Head of caudate nucleus (tissue), 42 donors: ENCODE data around the gene TOGARAM1.
"Not testable (repeated sequence)": the region's sequence is repeated elsewhere in the genome, so short reads cannot be mapped to it uniquely, and the experiment has no call there.

Source experiments
- DNase-seq, 42 donors: peaks; one replicate each; pipeline versions ENCODE4 v3.0.0 to v3.0.0-alpha.2; 2020 to 2021; ENCODE audit warnings: mixed read lengths in 7 of 42
- intact Hi-C: fragments of 100-400 bp; cut with DNase I; formaldehyde crosslinking; loops from one replicate; pipeline ENCODE4 v1.15.0; 2022

The TOGARAM1 gene

DNA sequence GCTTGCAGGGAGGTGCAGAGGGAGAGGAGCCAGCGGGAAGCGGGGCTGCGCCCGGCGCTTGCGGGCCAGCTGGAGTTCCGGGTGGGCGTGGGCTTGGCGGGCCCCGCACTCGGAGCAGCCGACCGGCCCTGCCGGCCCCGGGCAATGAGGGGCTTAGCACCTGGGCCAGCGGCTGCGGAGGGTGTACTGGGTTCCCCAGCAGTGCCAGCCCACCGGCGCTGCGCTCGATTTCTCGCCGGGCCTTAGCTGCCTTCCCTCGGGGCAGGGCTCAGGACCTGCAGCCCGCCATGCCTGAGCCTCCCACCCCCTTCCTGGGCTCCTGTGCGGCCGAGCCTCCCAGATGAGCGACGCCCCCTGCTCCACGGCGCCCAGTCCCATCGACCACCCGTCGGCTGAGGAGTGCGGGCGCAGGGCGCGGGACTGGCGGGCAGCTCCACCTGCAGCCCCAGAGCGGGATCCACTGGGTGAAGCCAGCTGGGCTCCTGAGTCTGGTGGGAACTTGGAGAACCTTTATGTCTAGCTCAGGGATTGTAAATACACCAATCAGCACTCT is 118.5 kb downstream of the TOGARAM1 start:
- intact Hi-C loops, result loop anchor here (5.0 to 10.0 kb wide), 3 partner anchors 52 to 174 kb away; partner anchors contain the start of genes FKBP3 and MIS18BP1

DNA sequence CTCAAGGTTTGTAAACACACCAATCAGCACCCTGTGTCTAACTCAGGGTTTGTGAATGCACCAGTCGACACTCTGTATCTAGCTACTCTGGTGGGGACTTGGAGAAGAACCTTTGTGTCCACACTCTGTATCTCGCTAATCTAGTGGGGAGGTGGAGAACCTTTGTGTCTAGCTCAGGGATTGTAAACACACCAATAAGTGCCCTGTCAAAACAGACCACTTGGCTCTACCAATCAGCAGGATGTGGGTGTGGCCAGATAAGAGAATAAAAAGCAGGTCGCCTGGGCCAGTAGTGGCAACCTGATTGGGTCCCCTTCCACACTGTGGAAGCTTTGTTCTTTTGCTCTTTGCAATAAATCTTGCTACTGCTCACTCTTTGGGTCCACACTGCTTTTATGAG is 119.1 kb downstream of the TOGARAM1 start:
- intact Hi-C loops, result loop anchor here (5.0 to 10.0 kb wide), 3 partner anchors 51 to 174 kb away; partner anchors contain the start of genes FKBP3 and MIS18BP1
- DNase-seq, result not testable (repeated sequence)

More for the DNA sequence above, 118.5 kb downstream of the TOGARAM1 start:
- not testable (repeated sequence) for DNase-seq

DNA sequence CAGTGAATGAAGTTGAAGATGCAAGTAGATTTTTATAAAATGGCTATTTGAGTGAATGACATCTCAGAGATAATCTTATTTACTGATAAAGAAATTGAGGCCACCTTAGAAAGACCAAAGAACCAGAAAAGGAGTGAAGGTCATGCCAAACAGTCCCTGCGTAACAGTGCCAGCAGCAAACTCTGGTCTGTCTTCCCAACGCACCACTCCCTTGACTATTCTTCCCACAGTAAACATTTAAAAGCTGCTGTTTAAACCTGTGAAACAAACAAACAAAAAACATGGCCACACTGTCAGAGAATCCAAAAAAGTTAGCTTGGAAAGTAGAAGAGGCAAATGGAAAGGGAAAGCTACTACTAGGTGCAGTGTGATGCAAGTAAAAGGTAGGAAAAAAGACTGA is 120.4 kb downstream of the TOGARAM1 start:
- intact Hi-C loops, result loop anchor here (5.0 to 10.0 kb wide), 3 partner anchors 50 to 172 kb away; partner anchors contain the start of genes FKBP3 and MIS18BP1

DNA sequence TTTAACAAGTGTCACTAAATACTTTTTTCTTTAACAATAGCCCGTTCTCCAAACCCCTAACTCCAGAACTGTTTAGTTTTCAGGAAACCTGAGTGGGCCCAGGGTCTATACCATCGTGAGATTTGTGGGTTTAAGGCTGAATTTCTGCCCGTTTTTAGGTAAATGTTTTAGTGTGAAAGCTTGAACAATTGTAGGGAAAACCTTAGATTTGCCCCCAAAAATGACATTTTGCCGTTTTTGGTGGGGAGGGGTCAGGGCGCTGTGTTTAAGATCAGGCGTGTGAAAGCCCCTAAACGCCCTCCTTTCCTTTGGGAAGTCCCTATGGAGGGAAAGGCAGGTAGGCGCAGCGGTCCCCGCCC is 121.6 kb downstream of the TOGARAM1 start:
- intact Hi-C loops, result loop anchor here (5.0 to 10.0 kb wide), 3 partner anchors 49 to 171 kb away; partner anchors contain the start of genes FKBP3 and MIS18BP1
- DNase-seq, result no peak

More for the DNA sequence above, 120.4 kb downstream of the TOGARAM1 start:
- DNase-seq, result no peak

DNA sequence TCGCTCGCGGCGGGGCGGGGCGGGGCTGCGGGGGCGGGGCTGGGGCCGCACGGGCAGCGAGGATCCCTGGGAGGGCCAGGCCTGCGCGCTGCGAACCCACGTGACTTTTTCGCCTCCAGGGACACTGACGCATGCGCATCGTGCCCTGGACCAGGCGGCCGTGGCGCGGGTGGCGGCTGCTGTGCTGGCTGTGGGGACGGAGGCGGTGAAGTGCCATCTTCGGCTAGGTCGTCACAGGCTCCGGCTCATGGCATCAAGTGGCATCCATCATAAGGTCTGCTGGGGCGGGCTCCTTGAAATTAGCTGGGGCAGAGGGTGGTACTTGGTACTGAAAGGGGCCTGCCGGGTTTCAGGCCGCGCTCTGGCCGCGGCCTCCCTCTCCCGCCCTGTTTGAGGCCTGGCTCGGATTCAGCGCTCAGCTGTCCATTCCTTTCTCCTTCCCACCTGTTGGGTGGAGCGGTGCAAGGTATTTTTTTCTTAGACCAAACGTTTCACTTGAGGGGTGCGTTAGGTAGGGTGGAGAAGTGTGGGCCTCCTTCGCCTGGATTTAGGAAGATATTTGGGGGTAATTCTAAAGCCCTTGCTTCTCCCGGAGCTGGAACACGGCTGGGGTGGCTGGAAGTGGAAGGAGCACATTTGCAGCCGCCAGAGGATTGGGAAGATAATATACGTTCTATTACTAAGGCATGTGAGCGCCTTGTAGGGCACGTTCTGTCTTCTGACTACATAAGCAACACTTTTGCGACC is 122.2 kb downstream of the TOGARAM1 start, which contains the start of gene PRPF39:
TSS of gene PRPF39 (plus strand) at position 141 of the 747 bp plus-strand sequence. CDS start 11,124 bp downstream, outside the sequence.
- peak; percentile 84 to 98 (median 94) for DNase-seq
- intact Hi-C loops, result loop anchor here (5.0 to 10.0 kb wide), 3 partner anchors 48 to 171 kb away; partner anchors contain the start of genes FKBP3 and MIS18BP1

DNA sequence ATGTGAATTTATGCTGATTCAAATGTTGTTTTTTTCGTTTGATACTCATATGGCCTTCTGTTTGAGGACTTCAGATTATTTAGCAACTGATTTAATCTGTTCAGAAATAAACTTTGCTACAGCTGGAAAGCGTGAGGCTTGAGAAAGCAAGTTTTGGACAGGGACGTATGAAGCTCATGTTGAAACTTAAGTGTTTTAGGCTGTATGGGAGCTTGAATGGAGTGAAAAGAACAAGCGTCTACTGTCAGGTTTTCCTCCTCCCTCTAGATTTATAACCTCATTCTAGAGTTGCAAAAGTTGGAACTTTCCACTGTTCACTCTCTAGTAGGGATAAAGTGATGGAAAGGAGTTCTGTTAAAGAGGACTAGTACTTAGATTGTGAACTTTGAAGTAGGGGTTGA is 123.0 kb downstream of the TOGARAM1 start:
- no peak for DNase-seq
- intact Hi-C loops, result loop anchor here (5.0 to 10.0 kb wide), 4 partner anchors 47 to 170 kb away; partner anchors contain the start of genes FKBP3, KLHL28, MIS18BP1 and TOGARAM1

DNA sequence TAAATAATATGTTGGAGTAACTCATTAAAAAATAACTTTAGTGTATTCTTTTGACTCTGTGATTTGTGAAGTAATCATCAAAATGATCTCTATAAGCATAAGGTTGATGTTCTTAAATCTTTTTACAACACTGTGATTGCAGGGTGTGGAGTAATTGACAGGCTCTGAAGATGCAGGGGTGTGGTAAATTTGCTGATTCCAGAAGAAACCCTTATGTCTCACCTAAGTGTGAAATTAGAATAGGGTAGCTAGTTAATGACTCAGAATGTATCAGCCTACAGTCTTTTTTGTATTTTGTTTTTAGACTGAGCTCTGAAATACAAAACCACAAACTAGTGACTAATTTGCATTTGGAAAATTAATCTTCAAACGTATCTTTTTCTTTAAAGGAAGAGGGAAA is 127.8 kb downstream of the TOGARAM1 start:
- intact Hi-C loops, result loop anchor here (5.0 to 10.0 kb wide), 3 partner anchors 128 to 175 kb away; partner anchors contain the start of genes KLHL28, MIS18BP1 and TOGARAM1
- DNase-seq, result peak in 1 of 42 donors; percentile 23

DNA sequence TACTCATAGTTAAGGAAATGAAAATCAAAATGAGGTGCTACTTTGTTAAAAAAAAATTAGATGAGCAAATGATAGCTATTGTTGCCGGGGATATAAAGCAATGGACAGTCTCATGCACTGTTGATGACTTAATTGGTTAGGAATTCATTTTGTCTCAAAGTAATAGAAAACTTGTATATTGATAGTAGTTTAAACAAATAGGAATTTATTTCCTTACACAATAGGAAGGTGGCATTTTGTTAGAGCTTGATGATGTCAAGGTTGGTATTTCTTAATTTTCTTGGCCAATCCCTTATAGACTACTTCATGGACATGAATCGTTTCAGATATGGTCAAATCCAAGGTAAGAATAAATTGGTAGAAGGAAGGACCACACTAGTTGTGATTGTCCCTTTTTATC is 129.7 kb downstream of the TOGARAM1 start:
- intact Hi-C loops, result no loop called here
- no peak for DNase-seq

DNA sequence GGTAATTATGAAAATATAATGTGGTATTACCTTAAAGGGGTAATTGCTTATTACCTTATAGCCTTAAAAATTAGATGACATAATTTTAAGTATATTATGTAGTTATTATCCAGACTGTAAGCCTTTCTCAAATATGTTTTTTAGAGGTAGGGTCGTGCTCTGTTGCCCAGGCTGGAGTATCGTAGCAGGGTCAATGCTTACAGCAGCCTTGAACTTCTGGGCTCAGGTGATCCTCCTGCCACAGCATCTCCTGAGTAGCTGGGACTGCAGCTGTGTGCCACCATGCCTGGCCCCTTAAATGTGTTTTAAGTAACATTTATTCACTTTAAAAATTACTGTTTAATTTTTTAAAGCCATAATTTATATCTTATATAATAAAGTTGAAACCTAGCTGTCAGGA is 132.3 kb downstream of the TOGARAM1 start:
- intact Hi-C loops, result no loop called here
- no peak for DNase-seq

DNA sequence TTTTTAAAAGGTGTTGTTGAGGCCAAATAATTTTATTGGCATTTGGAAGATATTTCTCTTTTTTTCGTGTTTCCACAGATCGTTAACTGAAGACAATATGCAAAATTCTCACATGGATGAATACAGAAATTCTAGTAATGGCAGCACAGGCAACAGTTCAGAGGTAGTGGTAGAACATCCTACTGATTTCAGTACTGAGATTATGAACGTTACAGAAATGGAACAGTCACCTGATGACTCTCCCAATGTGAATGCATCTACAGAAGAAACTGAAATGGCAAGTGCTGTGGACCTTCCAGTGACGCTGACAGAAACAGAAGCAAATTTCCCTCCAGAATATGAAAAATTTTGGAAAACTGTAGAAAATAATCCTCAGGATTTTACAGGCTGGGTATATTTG is 133.2 kb downstream of the TOGARAM1 start:
- intact Hi-C loops, result no loop called here
- no peak for DNase-seq

DNA sequence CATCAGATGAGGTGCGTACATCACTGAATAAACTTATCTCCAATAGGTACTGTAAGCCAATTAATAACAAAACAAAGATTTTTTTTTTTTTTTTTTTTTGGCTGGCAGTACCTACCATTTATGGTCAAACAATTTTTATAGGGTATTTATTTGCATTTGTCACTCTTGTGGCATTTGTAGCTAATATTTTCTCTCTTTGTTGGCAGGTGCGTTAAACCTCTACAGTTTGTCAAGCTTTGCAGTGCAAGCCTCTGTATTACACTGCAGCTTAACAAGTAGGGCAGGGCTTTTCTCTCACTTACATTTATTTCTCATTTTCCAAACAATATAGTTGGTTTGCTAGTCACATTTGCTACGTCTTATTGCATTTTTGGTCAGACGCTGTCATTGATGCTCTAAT is 134.2 kb downstream of the TOGARAM1 start:
- DNase-seq, result no peak
- intact Hi-C loops, result no loop called here

DNA sequence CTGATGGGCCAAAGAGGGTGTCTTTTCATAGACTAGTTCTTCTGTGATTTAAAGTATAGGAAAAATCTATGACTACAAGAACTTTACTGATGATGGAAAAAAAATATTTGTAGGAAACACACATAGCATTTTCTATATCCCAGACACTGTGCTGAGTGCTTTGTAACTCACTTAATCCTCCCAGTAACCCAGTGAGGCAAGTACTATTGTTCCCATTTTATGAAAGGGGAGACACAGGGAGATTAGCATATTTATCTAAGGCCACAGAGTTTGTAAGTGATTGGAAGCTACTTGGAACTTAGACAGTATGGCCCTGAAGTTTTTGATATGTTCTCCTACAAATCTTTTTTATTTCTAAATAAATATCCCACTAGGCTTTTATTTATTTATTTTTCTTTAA is 141.8 kb downstream of the TOGARAM1 start:
- intact Hi-C loops, result no loop called here
- DNase-seq, result no peak

DNA sequence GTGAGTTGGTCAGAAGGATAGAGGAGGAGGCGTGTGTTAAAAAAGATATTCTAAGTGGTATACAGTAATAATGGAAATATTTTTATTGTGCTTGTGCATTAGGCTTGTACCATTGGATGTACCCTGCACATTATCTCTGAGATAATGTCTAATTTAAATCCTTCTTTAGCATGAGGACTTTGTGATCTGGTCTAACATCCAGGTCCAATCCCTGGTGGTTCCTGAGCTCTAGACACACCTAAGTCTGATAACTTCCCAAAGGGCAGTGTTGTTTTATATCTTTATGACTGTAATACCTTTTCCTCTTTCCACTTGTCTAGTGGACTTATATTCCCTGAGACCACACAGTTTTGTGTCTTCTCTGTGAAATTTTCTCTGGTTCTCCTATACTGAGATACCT is 142.6 kb downstream of the TOGARAM1 start:
- DNase-seq, result no peak
- intact Hi-C loops, result no loop called here

DNA sequence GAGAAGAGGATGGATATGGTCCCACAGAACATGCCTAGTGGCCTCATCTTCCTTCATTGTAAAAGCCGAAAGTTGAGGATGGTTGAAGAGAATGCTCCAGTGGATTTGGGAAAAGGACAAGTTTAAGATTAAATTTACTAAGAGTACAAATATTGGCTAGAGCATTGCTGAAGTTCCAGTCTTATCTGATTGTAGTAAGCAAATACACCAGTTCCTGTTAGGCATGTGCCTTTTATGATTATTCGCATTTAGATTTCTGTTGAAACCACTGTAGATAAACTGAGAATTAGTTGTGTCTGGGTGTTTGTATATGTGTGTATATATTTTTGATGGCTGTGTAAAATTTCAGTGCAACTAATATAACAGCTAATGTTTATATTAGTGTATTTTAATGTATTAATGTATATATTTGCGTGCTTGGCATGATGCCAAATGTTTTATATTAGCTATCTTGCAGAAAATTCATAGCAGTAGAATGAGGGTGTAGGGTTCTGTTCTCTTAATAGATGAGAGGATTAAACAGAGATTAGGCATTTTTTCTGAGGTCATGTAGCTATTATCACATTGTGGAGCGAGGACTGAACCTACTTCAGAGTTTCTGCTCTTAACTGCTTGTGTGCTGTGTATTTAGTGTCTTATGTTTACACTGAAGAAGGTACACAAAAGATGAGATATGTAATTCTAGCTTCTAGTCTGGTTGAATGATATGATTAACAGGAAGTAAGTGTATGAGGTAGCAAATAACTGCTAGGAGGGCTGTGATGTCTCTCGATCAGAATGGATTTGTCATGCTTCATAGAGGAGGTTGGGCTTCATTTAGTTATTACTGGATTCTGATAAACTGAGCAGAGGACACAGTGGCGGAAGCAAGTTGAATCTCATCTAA is 151.1 kb downstream of the TOGARAM1 start:
- DNase-seq, result no peak
- intact Hi-C loops, result no loop called here

DNA sequence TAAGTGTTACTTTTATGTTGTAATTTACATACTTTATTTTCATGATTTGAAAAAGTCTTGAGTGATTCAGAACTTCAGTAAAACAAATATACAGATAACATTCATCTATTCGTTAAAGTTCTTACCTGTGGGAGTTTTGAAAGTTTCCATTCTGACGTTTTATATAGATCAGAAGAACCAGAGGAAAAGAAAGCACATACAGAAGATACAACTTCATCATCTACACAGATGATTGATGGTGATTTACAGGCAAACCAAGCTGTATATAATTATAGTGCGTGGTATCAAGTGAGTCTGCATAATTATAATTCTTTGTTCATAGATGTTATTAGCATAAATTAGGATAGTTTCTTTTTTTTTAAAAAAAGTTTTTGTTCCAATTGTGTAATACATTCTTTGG is 152.3 kb downstream of the TOGARAM1 start:
- no peak for DNase-seq
- intact Hi-C loops, result no loop called here

DNA sequence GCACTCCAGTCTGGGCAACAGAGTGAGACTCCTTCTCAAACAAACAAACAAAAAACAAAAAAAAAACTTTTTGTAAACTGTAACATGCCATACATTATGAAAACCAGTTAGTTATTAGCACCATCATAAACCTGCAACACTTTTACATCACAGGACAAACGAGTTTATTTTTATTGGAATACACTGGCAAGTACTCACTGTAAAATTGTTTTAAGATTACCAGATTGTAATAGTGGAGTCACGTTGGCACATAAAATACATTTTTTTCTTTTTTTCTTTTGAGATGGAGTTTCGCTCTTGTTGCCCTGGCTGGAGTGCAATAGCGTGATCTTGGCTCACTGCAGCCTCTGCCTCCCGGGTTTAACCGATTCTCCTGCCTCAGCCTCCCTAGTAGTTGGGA is 156.6 kb downstream of the TOGARAM1 start:
- DNase-seq, result no peak
- intact Hi-C loops, result no loop called here

DNA sequence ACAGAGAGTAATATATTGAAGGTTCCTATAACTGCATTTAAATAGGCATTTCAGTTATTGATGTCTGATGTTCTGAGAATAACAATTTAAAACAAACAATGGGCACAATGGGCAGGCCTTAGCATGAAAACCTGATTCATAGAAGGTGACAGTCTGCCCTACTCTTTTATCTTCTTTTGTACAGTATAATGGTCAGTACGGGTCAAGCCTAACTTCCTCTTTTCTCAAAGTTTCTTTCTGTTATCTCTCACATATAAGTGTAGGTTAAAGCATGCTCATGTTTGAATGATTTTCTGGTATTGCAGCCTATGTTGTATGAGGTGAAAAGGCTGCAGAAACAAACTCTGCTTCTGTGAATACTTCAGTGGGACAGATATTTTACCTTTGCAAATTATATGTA is 158.1 kb downstream of the TOGARAM1 start:
- intact Hi-C loops, result no loop called here

DNA sequence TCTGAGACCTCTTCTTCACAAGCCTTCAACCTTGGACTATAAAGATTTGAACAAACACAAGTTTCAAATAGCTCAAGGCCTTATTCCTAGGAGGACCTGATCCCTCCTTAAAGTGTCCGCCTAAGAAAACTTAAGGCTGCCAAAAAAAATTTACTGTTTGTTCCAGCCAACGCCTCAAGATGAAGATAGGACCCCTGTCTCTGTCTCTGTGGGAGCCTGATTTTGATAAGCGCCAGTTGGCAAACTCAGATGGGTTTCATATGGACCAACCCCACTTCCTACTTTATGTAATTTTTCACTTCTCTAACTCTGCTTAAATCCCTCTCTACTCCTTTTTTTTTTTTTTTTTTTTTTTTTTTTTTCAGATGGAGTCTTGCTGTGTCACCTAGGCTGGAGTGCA is 161.3 kb downstream of the TOGARAM1 start:
- no peak for DNase-seq
- intact Hi-C loops, result no loop called here

More for the DNA sequence above, 158.1 kb downstream of the TOGARAM1 start:
- no peak for DNase-seq
